Neuronal stem cell (in vitro differentiated cells): ENCODE results near the gene LSM12.

Experiments used
- DNase-seq: peaks from one replicate; pipeline ENCODE4 v3.0.0-alpha.2; 2013; ENCODE audit warnings: low spot score
- H2AFZ ChIP-seq: one replicate; pipeline ENCODE4 v1.6.1; 2013; ENCODE audit warnings: mild to moderate bottlenecking, low read length, inconsistent platforms
- H2AK5ac ChIP-seq: 2 replicates; pipeline ENCODE4 v1.6.1; 2013; ENCODE audit warnings: low read depth, mild to moderate bottlenecking, inconsistent platforms, low read length, moderate library complexity, mixed read lengths
- H2BK120ac ChIP-seq: 2 replicates; pipeline ENCODE4 v1.6.1; 2013; ENCODE audit warnings: low read depth, mild to moderate bottlenecking, inconsistent platforms, low read length, moderate library complexity, mixed read lengths
- H2BK12ac ChIP-seq: one replicate; pipeline ENCODE4 v1.6.1; 2013; ENCODE audit warnings: low read length, inconsistent platforms
- H2BK15ac ChIP-seq: 2 replicates; pipeline ENCODE4 v1.6.1; 2013; ENCODE audit warnings: mild to moderate bottlenecking, low read length, inconsistent platforms, mixed read lengths
- H2BK5ac ChIP-seq: one replicate; pipeline ENCODE4 v1.6.1; 2013; ENCODE audit warnings: inconsistent platforms, mild to moderate bottlenecking, low read length, moderate library complexity
- H3K14ac ChIP-seq: one replicate; pipeline ENCODE4 v1.6.1; 2013; ENCODE audit warnings: low read length, inconsistent platforms
- H3K18ac ChIP-seq: 2 replicates; pipeline ENCODE4 v1.6.1; 2013; ENCODE audit warnings: low read length, inconsistent platforms
- H3K23ac ChIP-seq: 2 replicates; pipeline ENCODE4 v1.6.1; 2013; ENCODE audit warnings: low read depth, mild to moderate bottlenecking, mixed read lengths, low read length, inconsistent platforms; ENCODE audit not compliant: poor library complexity
- H3K27ac ChIP-seq: replicated peaks from 3 replicates; pipeline ENCODE4 v1.5.1; 2013; ENCODE audit warnings: low read length, inconsistent platforms
- H3K27me3 ChIP-seq, 3 experiments: 2 replicates each; pipeline ENCODE4 v1.6.1; 2013; ENCODE audit warnings: low read length in 3 of 3, mild to moderate bottlenecking in 2 of 3, inconsistent platforms in 1 of 3, low read depth in 1 of 3, mixed read lengths in 1 of 3, moderate library complexity in 1 of 3; ENCODE audit not compliant: control insufficient read depth in 3 of 3, insufficient read depth in 3 of 3
- H3K36me3 ChIP-seq, 2 donors: replicated peaks in 1 of 2; 2 replicates each; pipeline ENCODE4 v1.6.1; 2013; ENCODE audit warnings: low read length in 2 of 2; ENCODE audit not compliant: control insufficient read depth in 2 of 2, insufficient read depth in 2 of 2
- H3K4ac ChIP-seq: 2 replicates; pipeline ENCODE4 v1.6.1; 2013; ENCODE audit warnings: inconsistent platforms, mild to moderate bottlenecking, low read length, moderate library complexity
- H3K4me1 ChIP-seq, 2 donors: 1 replicate in 1 of 2; 2 replicates in 1 of 2; pipeline ENCODE4 v1.6.1; 2013; ENCODE audit warnings: low read length in 2 of 2, low read depth in 1 of 2; ENCODE audit not compliant: control insufficient read depth in 2 of 2, insufficient read depth in 1 of 2
- H3K4me2 ChIP-seq: one replicate; pipeline ENCODE4 v1.6.1; 2013; ENCODE audit warnings: mild to moderate bottlenecking, low read length, inconsistent platforms; ENCODE audit not compliant: insufficient read depth, poor library complexity, severe bottlenecking
- H3K4me3 ChIP-seq, 2 donors: 2 replicates each; pipeline ENCODE4 v1.5.1; 2013; ENCODE audit warnings: low read length in 2 of 2, mild to moderate bottlenecking in 2 of 2, inconsistent platforms in 1 of 2, moderate library complexity in 1 of 2
- H3K79me1 ChIP-seq: one replicate; pipeline ENCODE4 v1.6.1; 2013; ENCODE audit warnings: low read depth, mild to moderate bottlenecking, inconsistent platforms, low read length, moderate library complexity
- H3K9ac ChIP-seq: one replicate; pipeline ENCODE4 v1.6.1; 2013; ENCODE audit warnings: mild to moderate bottlenecking, low read depth, low read length, inconsistent platforms; ENCODE audit not compliant: poor library complexity
- H3K9me3 ChIP-seq, 2 donors: replicated peaks in 1 of 2; 2 replicates each; pipeline versions ENCODE3 to v1.6.1; 2013; ENCODE audit warnings: low read length in 2 of 2, mild to moderate bottlenecking in 2 of 2, inconsistent platforms in 1 of 2, low read depth in 1 of 2, mixed read lengths in 1 of 2, moderate library complexity in 1 of 2; ENCODE audit not compliant: control insufficient read depth in 2 of 2, insufficient read depth in 1 of 2
- H4K8ac ChIP-seq: one replicate; pipeline ENCODE4 v1.6.1; 2013; ENCODE audit warnings: low read depth, mild to moderate bottlenecking, inconsistent platforms, low read length, moderate library complexity
- H4K91ac ChIP-seq: one replicate; pipeline ENCODE4 v1.6.1; 2013; ENCODE audit warnings: low read length, low read depth, mild to moderate bottlenecking, inconsistent platforms; ENCODE audit not compliant: poor library complexity
- WGBS, 2 donors: extraction: QIAGEN DNeasy Blood & Tissue Kit; methylation state at CpG; one replicate each; pipeline ENCODE4 v1.1.7; 2013; ENCODE audit warnings: missing lambda C conversion rate in 2 of 2, mixed read lengths in 1 of 2; ENCODE audit not compliant: insufficient read length in 2 of 2, insufficient replicate concordance in 1 of 2; ENCODE audit errors: extremely low coverage in 2 of 2; 5-methylcytosine and 5-hydroxymethylcytosine counted together

Gene LSM12

GRCh38 chr17:44070455-44071197 is 4.2 kb upstream of the LSM12 start, which contains the start of gene G6PC3:
Gene G6PC3, plus strand, starts transcription at chr17:44070735. Its CDS starts 231 bp downstream, at chr17:44070966.
- Histone ChIP-seq H3K4me1 (peaks cover 9 to 10% of the 10 kb centered on the region in 2 donors), H2BK5ac (peak within 1 kb of the TSS; percentile 82), H3K4me3 (peak within 1 kb of the TSS; percentile 73 to 91), H2AFZ (peak within 1 kb of the TSS; percentile 83), H2AK5ac (peak within 1 kb of the TSS; percentile 92), H2BK120ac (peak within 1 kb of the TSS; percentile 90), H3K23ac (peak within 1 kb of the TSS; percentile 99), H3K9ac (peak within 1 kb of the TSS; percentile 96), H3K36me3 (peaks cover 15 to 28% of the 10 kb centered on the region in 2 donors), H2BK15ac (peak within 1 kb of the TSS; percentile 91), H4K8ac (peak within 1 kb of the TSS; percentile 65), H3K14ac (peak within 1 kb of the TSS; percentile 94), H3K79me1 (peaks cover 1% of the 10 kb centered on the region), H2BK12ac (peak within 1 kb of the TSS; percentile 70), H4K91ac (peak within 1 kb of the TSS; percentile 92), H3K4ac (peak within 1 kb of the TSS; percentile 53), H3K27me3 (no peaks in the 10 kb centered on the region), H3K9me3 (no peaks in the 10 kb centered on the region), H3K27ac (peak within 1 kb of the TSS; percentile 97), H3K18ac (peak within 1 kb of the TSS; percentile 98), H3K4me2 (peak within 1 kb of the TSS; percentile 76)
- WGBS, 2 donors: no CpG with 5 or more reads among the region's 53 CpGs
- peak; percentile 96 for DNase-seq

GRCh38 chr17:44069974-44070454 is 3.5 kb upstream of the LSM12 start:
- Histone ChIP-seq H4K8ac (no peak overlapping the region), H3K36me3 (peaks cover 9 to 22% of the 10 kb centered on the region in 2 donors), H3K4me3 (peak overlapping the region; percentile 7 to 73), H3K4me2 (peak overlapping the region; percentile 54), H3K14ac (no peak overlapping the region), H3K27me3 (no peaks in the 10 kb centered on the region), H3K9ac (no peak overlapping the region), H3K4ac (no peak overlapping the region), H3K9me3 (no peaks in the 10 kb centered on the region), H3K27ac (peak overlapping the region; percentile 85), H2BK15ac (no peak overlapping the region), H3K4me1 (peaks cover 10 to 11% of the 10 kb centered on the region in 2 donors), H2AK5ac (no peak overlapping the region), H2BK120ac (no peak overlapping the region), H2BK12ac (no peak overlapping the region), H2AFZ (peak overlapping the region; percentile 61), H2BK5ac (no peak overlapping the region), H3K79me1 (peaks cover 1% of the 10 kb centered on the region), H3K23ac (no peak overlapping the region), H3K18ac (peak overlapping the region; percentile 11), H4K91ac (no peak overlapping the region)
- no CpG with 5 or more reads among the region's 7 CpGs for WGBS, 2 donors
- no peak for DNase-seq

- Histone ChIP-seq H2BK5ac (no peak overlapping the region), H4K91ac (no peak overlapping the region), H2AK5ac (no peak overlapping the region), H3K23ac (no peak overlapping the region), H3K4me1 (peaks cover 10 to 11% of the 10 kb centered on the region in 2 donors), H3K27me3 (no peaks in the 10 kb centered on the region), H3K27ac (no peak overlapping the region), H3K36me3 (peaks cover 2 to 21% of the 10 kb centered on the region in 2 donors), H3K4ac (no peak overlapping the region), H2BK15ac (no peak overlapping the region), H3K79me1 (peaks cover 5% of the 10 kb centered on the region), H2BK120ac (no peak overlapping the region), H2BK12ac (peak overlapping the region; percentile 14), H3K4me2 (no peak overlapping the region), H3K4me3 (no peak overlapping the region), H2AFZ (peak overlapping the region; percentile 36), H3K18ac (no peak overlapping the region), H3K9me3 (no peaks in the 10 kb centered on the region), H3K14ac (no peak overlapping the region), H3K9ac (no peak overlapping the region), H4K8ac (no peak overlapping the region)
- no CpG with 5 or more reads among the region's 9 CpGs for WGBS, 2 donors
- no peak for DNase-seq
Observed at GRCh38 chr17:44067545-44067940, 1.1 kb upstream of the LSM12 start.

GRCh38 chr17:44065668-44066203 is 735 bp downstream of the LSM12 start:
- H3K79me1 ChIP-seq: peaks cover 7% of the 10 kb centered on the region
- H3K4ac ChIP-seq: no peak overlapping the region
- H3K4me2 ChIP-seq: peak overlapping the region; percentile 57
- H3K4me3 ChIP-seq: peak overlapping the region; percentile 93 to 96
- peak overlapping the region; percentile 97 for H3K27ac ChIP-seq
- WGBS, 2 donors: no CpG with 5 or more reads among the region's 9 CpGs
- H3K9ac ChIP-seq: peak overlapping the region; percentile 88
- no peak overlapping the region for H2BK12ac ChIP-seq
- DNase-seq: no peak
- peak overlapping the region; percentile 82 for H3K14ac ChIP-seq
- no peak overlapping the region for H2AK5ac ChIP-seq
- peak overlapping the region; percentile 97 for H3K18ac ChIP-seq
- H3K27me3 ChIP-seq: no peaks in the 10 kb centered on the region
- H2BK120ac ChIP-seq: no peak overlapping the region
- peaks cover 7 to 36% of the 10 kb centered on the region in 2 donors for H3K36me3 ChIP-seq
- H4K8ac ChIP-seq: no peak overlapping the region
- H2AFZ ChIP-seq: peak overlapping the region; percentile 89
- H2BK15ac ChIP-seq: no peak overlapping the region
- no peak overlapping the region for H3K23ac ChIP-seq
- H2BK5ac ChIP-seq: peak overlapping the region; percentile 82
- H3K9me3 ChIP-seq: no peaks in the 10 kb centered on the region
- H4K91ac ChIP-seq: no peak overlapping the region
- peaks cover 2 to 5% of the 10 kb centered on the region in 2 donors for H3K4me1 ChIP-seq
